ENCODE results near the gene CAMK2D. TPM values are rescaled to one million over a fixed set of nuclear protein-coding genes. Genes with fewer than 3 reads are reported as not detected.

The CAMK2D gene
- total RNA-seq, 2 donors from 2014 or later: 69.5 to 109 TPM

- TF ChIP-seq, protein P1, sequence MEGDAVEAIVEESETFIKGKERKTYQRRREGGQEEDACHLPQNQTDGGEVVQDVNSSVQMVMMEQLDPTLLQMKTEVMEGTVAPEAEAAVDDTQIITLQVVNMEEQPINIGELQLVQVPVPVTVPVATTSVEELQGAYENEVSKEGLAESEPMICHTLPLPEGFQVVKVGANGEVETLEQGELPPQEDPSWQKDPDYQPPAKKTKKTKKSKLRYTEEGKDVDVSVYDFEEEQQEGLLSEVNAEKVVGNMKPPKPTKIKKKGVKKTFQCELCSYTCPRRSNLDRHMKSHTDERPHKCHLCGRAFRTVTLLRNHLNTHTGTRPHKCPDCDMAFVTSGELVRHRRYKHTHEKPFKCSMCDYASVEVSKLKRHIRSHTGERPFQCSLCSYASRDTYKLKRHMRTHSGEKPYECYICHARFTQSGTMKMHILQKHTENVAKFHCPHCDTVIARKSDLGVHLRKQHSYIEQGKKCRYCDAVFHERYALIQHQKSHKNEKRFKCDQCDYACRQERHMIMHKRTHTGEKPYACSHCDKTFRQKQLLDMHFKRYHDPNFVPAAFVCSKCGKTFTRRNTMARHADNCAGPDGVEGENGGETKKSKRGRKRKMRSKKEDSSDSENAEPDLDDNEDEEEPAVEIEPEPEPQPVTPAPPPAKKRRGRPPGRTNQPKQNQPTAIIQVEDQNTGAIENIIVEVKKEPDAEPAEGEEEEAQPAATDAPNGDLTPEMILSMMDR (IDR thresholded peaks at IDR 0.05): no peak
- no peaks in the 10 kb centered on the region for H3K4me1 ChIP-seq
- H3K9me3 ChIP-seq: no peaks in the 10 kb centered on the region
- H3K36me3 ChIP-seq: no peaks in the 10 kb centered on the region
- H3K27me3 ChIP-seq: no peaks in the 10 kb centered on the region
- no peak overlapping the region for H3K4me3 ChIP-seq
- DNase-seq: no peak
- intact Hi-C loops (cut with DNase I): no loop called here
- H3K27ac ChIP-seq: no peak overlapping the region
- no peak overlapping the region for H3K9ac ChIP-seq (ENCODE audit: low read depth in 2 of 2, low read length in 2 of 2)
These were observed 16.8 kb downstream of the CAMK2D start for GRCh38 chr4:113744667-113745240.

DNA sequence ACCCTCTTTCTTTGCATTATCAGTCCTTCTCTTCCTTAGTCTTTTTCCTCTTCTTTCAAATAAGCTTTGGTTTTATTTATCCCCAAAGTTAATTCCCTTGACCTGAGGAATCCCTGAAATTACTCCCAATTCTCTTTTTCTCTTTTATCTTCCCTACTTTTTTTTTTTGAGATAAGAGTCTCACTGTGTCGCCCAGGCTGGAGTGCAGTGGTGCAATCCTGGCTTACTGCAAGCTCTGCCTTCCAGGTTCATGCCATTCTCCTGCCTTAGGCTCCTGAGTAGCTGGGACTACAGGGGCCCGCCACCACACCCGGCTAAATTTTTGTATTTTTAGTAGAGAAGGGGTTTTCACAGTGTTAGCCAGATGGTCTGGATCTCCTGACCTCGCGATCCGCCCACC lies 17.8 kb downstream of the CAMK2D start:
- no peak for DNase-seq
- H3K9ac ChIP-seq (ENCODE audit: low read depth in 2 of 2, low read length in 2 of 2): no peak overlapping the region
- H3K4me3 ChIP-seq: no peak overlapping the region
- intact Hi-C loops (cut with DNase I): no loop called here
- no peaks in the 10 kb centered on the region for H3K4me1 ChIP-seq
- no peaks in the 10 kb centered on the region for H3K27me3 ChIP-seq
- no peaks in the 10 kb centered on the region for H3K36me3 ChIP-seq
- TF ChIP-seq, protein P1 (IDR thresholded peaks at IDR 0.05): no peak
- H3K9me3 ChIP-seq: no peaks in the 10 kb centered on the region
- H3K27ac ChIP-seq: no peak overlapping the region

DNA sequence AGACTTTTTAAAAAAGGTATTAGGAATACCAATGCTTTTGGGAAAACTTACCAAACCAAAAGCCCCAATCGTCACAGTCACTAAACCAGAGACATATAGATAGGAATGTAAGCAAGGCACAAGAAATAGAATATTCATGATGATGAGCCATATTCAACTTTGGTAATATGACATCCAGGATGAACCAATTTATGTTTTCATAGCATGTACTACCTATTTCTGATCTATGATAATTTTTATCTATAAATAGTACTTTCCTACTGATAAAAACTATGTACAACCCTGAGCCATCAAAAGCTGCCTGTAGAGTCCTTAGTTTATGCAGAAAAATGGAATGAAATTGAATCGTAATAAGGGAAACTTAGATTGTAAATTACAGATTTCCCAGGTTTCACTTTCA lies 18.9 kb downstream of the CAMK2D start:
- H3K9ac ChIP-seq (ENCODE audit: low read depth in 2 of 2, low read length in 2 of 2): no peak overlapping the region
- H3K27ac ChIP-seq: no peak overlapping the region
- H3K27me3 ChIP-seq: no peaks in the 10 kb centered on the region
- H3K9me3 ChIP-seq: no peaks in the 10 kb centered on the region
- TF ChIP-seq, protein P1 (IDR thresholded peaks at IDR 0.05): no peak
- H3K36me3 ChIP-seq: no peaks in the 10 kb centered on the region
- intact Hi-C loops (cut with DNase I): no loop called here
- no peak for DNase-seq
- H3K4me3 ChIP-seq: no peak overlapping the region
- no peaks in the 10 kb centered on the region for H3K4me1 ChIP-seq

DNA sequence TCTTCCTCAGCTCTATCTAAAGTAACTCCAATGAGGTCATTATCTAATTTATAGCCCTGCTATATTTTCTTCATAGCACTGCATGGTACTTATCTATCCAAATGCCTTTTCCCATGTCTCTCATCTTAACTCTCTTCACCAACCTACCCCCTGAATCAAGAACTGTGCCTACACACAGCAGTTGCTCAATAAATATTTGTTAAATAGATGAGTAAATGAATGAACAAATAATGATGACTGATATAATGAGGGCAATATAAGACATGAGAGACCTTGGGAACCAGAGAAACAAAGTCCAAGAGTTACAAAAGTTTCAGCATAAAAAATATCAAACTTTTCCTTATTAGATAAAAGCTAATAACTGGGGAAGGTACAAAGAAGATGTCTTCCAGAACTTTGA lies 19.6 kb downstream of the CAMK2D start:
- Histone ChIP-seq H3K36me3 (no peaks in the 10 kb centered on the region), H3K9ac (ENCODE audit: low read depth in 2 of 2, low read length in 2 of 2) (no peak overlapping the region), H3K9me3 (no peaks in the 10 kb centered on the region), H3K27ac (no peak overlapping the region), H3K27me3 (no peaks in the 10 kb centered on the region), H3K4me1 (no peaks in the 10 kb centered on the region), H3K4me3 (no peak overlapping the region)
- intact Hi-C loops (cut with DNase I): no loop called here
- DNase-seq: no peak
- TF ChIP-seq, protein P1 (IDR thresholded peaks at IDR 0.05): no peak

DNA sequence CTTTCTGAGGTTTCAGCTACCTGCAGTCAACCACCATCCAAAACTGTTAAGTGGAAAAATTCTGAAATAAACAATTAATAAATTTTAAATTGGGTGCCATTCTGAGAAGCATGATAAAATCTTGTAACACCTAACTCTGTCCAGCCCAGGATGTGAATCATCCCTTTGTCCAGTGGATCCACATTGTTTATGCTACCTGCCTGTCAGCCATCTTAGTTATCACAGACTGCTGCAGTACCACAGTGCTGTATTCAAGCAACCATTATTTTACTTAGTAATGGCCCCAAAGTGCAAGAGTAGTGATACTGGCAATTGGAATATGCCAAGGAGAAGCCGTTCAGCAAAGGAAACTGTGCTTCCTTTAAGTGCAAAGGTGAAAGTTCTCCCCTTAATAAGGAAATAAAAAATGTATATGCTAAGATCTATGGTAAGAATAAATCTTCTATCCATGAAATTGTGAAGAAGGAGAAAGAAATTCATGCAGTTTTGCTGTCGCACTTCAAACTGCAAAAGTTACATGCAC lies 20.6 kb downstream of the CAMK2D start:
- TF ChIP-seq, protein P1 (IDR thresholded peaks at IDR 0.05): no peak

More for the DNA sequence above, 20.6 kb downstream of the CAMK2D start:
- no peaks in the 10 kb centered on the region for H3K9me3 ChIP-seq
- no peak overlapping the region for H3K9ac ChIP-seq (ENCODE audit: low read depth in 2 of 2, low read length in 2 of 2)
- no peak overlapping the region for H3K4me3 ChIP-seq
- no peak for DNase-seq
- intact Hi-C loops (cut with DNase I): no loop called here
- H3K27me3 ChIP-seq: no peaks in the 10 kb centered on the region
- H3K4me1 ChIP-seq: no peaks in the 10 kb centered on the region
- no peak overlapping the region for H3K27ac ChIP-seq
- H3K36me3 ChIP-seq: no peaks in the 10 kb centered on the region

Data from colonic mucosa (tissue), 4 donors.